Ectodermal cell (in vitro differentiated cells): ENCODE data around the gene MCRS1.

Source experiments
- H3K27ac ChIP-seq: 2 replicates; pipeline ENCODE4 v1.7.0; 2013; ENCODE audit warnings: mild to moderate bottlenecking, low read depth, low read length; ENCODE audit not compliant: insufficient read depth, poor library complexity, severe bottlenecking
- H3K27me3 ChIP-seq: 2 replicates; pipeline ENCODE4 v1.7.0; 2013; ENCODE audit warnings: mild to moderate bottlenecking, low read length; ENCODE audit not compliant: insufficient read depth, control insufficient read depth, poor library complexity, severe bottlenecking
- H3K36me3 ChIP-seq: one replicate; pipeline ENCODE4 v1.7.0; 2013; ENCODE audit warnings: low read length; ENCODE audit not compliant: control insufficient read depth, insufficient read depth
- H3K4me1 ChIP-seq: one replicate; pipeline ENCODE4 v1.7.0; 2013; ENCODE audit warnings: low read length; ENCODE audit not compliant: control insufficient read depth, insufficient read depth
- H3K4me3 ChIP-seq: 2 replicates; pipeline ENCODE4 v1.7.0; 2013; ENCODE audit warnings: low read depth, low read length, control low read depth; ENCODE audit not compliant: insufficient read depth
- H3K9me3 ChIP-seq: 2 replicates; pipeline ENCODE4 v1.7.0; 2013; ENCODE audit warnings: mild to moderate bottlenecking, low read length, moderate library complexity; ENCODE audit not compliant: control insufficient read depth
- WGBS, 2 experiments: methylation state at CpG; one replicate each; pipeline ENCODE4 v1.1.7; 2013; ENCODE audit warnings: missing lambda C conversion rate in 2 of 2; 5-methylcytosine and 5-hydroxymethylcytosine counted together

MCRS1 gene

DNA sequence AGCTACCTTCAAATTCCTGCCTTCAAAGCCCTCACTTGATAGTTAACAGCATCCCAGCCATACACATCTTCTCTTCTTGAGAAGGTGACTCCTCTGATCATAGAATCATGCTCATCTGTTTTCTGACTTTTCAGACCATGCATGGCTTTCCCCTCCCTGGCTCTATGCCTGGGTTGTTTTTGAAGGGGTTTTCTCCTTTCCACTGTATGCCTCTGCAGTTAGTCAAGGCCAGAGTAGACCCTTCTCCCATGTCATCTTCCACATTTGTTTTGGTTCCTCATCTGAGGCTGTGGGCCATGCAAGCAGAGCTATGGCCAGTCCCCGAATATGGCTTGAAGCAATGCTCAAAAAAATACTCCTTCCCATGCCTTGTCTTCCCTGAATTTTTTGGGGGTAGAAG lies 14.3 kb upstream of the MCRS1 start:
- no peak overlapping the region for H3K4me3 ChIP-seq
- H3K4me1 ChIP-seq, result peaks cover 27% of the 10 kb centered on the region
- no peak overlapping the region for H3K27ac ChIP-seq
- WGBS, 2 experiments, result 48 to 58% methylated on average over 1 of the region's 1 CpG
- H3K27me3 ChIP-seq, result no peaks in the 10 kb centered on the region
- H3K9me3 ChIP-seq, result no peaks in the 10 kb centered on the region
- H3K36me3 ChIP-seq, result no peaks in the 10 kb centered on the region

DNA sequence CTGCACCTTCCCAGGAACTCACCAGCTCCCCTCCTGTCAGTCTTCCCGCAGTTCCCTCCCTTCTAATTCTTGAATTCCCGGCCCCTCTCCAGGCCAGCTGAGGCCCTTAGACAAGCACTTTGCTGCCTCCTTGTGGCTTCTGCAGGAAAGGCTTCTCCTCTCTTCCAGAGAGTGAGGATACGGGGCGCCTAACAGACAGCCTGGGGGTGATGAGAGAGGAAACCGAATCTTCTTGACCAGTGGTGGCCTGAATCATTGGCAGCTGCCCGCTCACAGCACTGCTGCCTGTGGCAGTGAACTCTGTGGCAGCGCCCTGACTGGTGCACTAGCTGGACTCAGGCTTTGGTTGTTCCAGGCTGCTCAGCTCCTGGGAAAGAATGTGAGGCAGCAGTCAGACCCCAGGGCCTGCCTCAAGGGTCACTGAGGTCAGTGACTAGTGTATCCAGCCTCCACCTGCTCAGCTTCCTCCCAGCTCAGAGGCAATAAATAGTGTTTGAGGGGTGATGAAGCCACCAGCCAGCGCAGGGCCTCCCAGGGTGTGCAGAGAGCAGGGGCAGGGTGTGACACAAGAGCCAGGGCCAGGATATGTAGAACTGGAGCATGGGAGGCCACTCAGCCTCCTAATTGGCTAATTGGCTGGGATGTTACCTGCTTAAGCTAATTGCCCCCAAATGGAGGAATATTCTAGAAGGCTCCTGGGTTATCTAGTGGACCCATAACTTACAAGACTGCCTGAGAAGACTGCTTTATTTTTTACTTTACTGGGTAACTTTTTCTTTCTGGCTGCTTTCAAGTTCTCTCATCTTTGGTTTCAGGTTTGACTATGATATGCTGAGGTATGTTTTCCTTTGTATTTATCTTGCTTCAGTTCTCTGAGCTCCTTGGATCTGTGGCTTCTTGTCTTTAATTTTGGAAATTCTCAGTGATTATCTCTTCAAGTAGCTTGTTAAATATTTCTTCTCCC lies 12.9 kb upstream of the MCRS1 start:
- Histone ChIP-seq H3K36me3 (no peaks in the 10 kb centered on the region), H3K4me3 (no peak overlapping the region), H3K27ac (peak overlapping the region; percentile 64), H3K4me1 (peaks cover 27% of the 10 kb centered on the region), H3K27me3 (no peaks in the 10 kb centered on the region), H3K9me3 (no peaks in the 10 kb centered on the region)
- WGBS, 2 experiments, result 22 to 27% methylated on average over 8 of the region's 8 CpGs

DNA sequence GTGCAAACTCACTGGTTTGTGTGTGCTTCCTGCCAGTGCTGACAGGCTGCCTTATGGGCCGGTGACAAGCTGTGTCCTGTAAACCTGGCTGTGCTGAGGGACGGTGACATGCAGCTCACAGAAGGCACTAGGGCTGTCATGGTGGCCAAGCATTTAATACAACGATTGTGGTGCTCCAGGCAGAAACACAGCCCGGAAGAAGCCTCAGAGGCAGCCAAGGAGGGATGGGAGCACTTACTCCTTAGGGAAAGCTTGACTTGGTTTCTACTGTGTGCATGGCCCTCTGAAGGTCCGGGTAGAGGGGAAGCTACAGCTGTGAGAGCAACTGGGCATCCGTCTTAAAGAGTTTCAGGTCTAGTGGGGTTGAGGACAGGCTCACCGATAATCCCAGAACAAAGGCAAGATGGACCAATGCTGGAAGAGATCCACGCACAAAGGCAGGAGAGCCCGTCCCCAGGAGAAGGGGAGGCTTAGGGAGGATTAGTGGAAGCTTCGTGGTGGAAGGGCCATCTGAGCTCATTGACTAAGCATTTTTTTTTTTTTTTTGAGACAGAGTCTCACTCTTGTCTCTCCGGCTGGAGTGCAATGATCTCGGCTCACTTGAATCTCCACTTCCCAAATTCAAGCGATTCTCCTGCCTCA lies 10.7 kb upstream of the MCRS1 start:
- Histone ChIP-seq H3K36me3 (no peaks in the 10 kb centered on the region), H3K27me3 (no peaks in the 10 kb centered on the region), H3K9me3 (no peaks in the 10 kb centered on the region), H3K4me3 (no peak overlapping the region), H3K27ac (peak overlapping the region; percentile 69), H3K4me1 (peaks cover 27% of the 10 kb centered on the region)
- WGBS, 2 experiments, result 71 to 80% methylated on average over 13 of the region's 13 CpGs

DNA sequence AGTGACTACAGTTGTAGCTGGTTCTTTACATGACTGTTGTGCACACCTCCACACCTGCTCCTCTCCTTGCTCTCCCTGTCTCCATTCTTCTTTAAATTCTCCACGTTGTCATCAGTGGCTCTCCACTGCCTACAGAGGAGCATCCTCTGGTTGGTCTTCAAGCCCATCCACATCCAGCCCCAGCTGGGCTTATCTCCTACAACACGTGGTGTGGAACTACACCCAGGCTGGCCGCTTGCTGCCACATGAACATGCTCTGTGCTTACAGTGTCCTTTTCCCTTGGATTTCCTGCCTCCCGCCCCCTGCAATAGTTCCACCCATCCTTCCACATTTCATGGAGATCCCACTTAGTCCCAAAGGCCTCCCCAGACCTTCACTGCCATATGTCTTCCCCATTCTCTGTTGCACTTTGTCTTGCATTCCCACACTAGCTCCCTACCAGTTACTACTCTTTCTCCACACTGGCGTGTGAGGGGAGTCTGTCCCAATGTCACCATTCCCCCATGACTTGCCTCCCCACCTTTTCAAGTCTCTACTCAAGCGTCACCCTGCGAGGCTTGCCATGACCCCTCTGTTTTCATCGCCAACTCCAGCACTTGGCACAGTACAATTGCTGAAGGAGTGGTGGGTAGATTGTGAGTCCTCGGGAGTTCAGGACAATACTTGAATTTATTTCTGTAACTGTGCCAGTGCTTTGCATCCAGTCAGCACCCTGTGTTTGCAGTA lies 9.8 kb upstream of the MCRS1 start:
- H3K36me3 ChIP-seq, result no peaks in the 10 kb centered on the region
- H3K4me3 ChIP-seq, result no peak overlapping the region
- 91 to 94% methylated on average over 9 of the region's 9 CpGs for WGBS, 2 experiments

DNA sequence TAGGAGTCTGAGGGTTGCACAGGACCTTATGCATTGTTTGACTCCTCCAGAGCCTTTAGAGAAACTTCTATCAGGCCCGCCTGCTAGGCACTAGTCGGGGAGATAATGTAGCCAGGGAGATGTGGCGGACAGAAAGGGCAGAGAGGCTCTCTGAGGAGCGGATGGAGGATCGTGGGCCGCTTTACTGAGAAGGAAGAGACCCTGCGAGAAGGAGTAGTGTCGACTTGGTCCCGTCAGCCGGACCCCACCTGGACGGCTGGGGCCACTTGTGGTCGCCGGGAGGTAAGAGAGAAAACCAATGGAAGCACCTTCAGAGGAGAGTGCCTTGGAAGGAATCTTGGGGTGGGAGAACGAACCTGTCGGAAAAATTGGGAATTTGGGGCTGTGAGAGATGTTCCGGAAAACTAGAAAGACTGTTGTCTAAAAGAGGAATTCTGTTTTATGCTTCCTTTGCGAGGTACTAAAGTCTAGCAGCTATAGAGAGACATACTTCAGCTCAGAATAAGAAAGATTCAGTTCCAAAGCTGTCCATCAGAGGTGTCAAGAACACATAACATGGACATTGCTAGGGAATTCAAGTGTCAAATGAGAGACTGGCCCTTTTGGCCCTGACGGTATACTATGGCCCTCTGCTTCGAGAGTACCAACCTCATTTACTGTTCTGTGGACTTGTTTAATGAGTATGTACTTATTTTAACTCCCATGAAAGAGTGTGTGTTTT lies 660 bp upstream of the MCRS1 start:
- H3K36me3 ChIP-seq, result peaks cover 16% of the 10 kb centered on the region
- 6 to 7% methylated on average over 19 of the region's 19 CpGs for WGBS, 2 experiments
- H3K27me3 ChIP-seq, result no peaks in the 10 kb centered on the region
- H3K4me3 ChIP-seq, result peak overlapping the region; percentile 99
- no peaks in the 10 kb centered on the region for H3K9me3 ChIP-seq
- peaks cover 10% of the 10 kb centered on the region for H3K4me1 ChIP-seq
- no peak overlapping the region for H3K27ac ChIP-seq

More for the DNA sequence above, 9.8 kb upstream of the MCRS1 start:
- no peaks in the 10 kb centered on the region for H3K9me3 ChIP-seq
- peaks cover 27% of the 10 kb centered on the region for H3K4me1 ChIP-seq
- no peaks in the 10 kb centered on the region for H3K27me3 ChIP-seq
- H3K27ac ChIP-seq, result no peak overlapping the region

DNA sequence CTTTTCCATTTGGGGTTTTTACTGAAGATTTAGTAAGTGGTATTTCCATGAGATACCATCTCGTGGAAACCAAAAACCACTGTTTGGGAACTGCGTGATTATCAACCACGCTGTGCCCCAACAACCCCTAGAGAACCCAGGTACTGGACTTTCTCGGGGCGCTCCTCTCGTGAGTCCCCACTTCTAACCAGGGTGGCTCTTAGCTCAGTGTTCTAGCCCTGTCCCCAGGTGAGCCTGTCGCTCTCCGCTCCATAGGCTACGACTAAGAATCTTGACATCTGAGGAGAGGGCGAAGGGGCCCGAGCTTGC lies 686 bp downstream of the MCRS1 start:
- peaks cover 28% of the 10 kb centered on the region for H3K36me3 ChIP-seq
- no peaks in the 10 kb centered on the region for H3K27me3 ChIP-seq
- H3K4me1 ChIP-seq, result peaks cover 10% of the 10 kb centered on the region
- H3K9me3 ChIP-seq, result no peaks in the 10 kb centered on the region
- H3K27ac ChIP-seq, result no peak overlapping the region
- WGBS, 2 experiments, result 11 to 12% methylated on average over 11 of the region's 11 CpGs
- peak overlapping the region; percentile 99 for H3K4me3 ChIP-seq

DNA sequence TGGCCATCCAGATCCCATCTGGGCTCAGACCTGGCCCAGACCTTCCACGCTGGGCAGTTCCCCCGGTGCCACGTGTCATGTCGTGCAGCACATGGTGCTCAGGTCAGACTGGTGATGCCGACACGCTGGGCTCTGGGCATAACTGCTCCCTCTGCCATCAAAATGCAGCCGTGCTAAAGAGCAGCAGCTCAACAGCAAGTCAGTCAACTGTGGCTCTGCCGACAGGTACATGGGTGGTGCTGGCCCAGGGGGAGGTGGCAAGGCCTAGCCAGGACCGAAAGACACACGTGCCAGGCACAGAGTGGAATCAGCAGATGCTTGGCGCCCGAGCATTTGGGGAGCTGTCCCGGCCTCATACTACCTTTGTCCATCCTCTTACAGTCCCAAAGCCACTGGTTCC lies 1.6 kb downstream of the MCRS1 start:
- H3K36me3 ChIP-seq, result peaks cover 34% of the 10 kb centered on the region
- H3K9me3 ChIP-seq, result no peaks in the 10 kb centered on the region
- H3K4me1 ChIP-seq, result peaks cover 10% of the 10 kb centered on the region
- WGBS, 2 experiments, result 95 to 96% methylated on average over 13 of the region's 13 CpGs
- H3K4me3 ChIP-seq, result peak overlapping the region; percentile 99
- no peak overlapping the region for H3K27ac ChIP-seq
- H3K27me3 ChIP-seq, result no peaks in the 10 kb centered on the region

DNA sequence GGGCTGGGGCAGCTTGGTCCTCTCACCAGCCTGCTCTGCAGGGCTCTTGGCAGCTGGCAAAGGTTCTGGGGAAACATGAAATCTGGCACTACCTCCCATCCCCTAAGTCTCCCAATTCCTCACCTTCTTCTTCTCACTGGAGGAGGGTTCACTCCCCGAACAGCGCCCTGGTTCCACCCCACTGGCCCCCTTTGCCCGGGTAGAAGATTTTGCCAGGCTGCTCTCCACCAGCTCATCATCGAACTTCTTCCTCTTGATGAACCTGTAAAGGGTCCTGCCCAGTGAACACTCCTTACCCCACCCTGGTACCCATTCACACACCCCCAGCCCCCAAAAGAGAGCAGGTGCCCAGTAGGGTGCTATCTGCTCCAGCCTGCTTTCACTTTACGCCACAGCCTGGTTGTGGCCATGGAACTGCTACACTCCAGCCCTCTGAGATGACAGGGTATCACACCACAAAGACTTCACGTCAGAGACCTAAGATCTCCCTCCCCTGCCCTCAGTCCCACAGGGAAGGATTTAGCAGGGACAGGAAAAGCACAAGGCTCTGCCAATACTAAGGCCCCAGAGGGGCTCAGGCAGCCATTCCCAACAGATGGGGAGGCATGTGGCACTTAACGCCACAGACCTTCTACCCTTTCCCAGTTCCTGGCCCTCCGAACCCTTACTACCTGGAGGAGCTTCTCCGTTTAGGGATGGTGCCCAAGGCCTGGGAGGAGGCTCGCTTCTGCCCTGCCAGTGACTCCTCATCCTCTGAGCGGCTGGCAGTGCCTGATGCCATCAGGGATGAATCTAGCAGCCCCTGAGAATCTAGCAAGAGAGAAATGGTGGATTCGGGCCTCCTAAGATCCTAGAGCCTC lies 2.3 kb downstream of the MCRS1 start:
- Histone ChIP-seq H3K4me3 (no peak overlapping the region), H3K36me3 (peaks cover 42% of the 10 kb centered on the region), H3K27ac (no peak overlapping the region), H3K9me3 (no peaks in the 10 kb centered on the region), H3K27me3 (no peaks in the 10 kb centered on the region), H3K4me1 (peaks cover 10% of the 10 kb centered on the region)
- 94% methylated on average over 12 of the region's 12 CpGs for WGBS, 2 experiments

DNA sequence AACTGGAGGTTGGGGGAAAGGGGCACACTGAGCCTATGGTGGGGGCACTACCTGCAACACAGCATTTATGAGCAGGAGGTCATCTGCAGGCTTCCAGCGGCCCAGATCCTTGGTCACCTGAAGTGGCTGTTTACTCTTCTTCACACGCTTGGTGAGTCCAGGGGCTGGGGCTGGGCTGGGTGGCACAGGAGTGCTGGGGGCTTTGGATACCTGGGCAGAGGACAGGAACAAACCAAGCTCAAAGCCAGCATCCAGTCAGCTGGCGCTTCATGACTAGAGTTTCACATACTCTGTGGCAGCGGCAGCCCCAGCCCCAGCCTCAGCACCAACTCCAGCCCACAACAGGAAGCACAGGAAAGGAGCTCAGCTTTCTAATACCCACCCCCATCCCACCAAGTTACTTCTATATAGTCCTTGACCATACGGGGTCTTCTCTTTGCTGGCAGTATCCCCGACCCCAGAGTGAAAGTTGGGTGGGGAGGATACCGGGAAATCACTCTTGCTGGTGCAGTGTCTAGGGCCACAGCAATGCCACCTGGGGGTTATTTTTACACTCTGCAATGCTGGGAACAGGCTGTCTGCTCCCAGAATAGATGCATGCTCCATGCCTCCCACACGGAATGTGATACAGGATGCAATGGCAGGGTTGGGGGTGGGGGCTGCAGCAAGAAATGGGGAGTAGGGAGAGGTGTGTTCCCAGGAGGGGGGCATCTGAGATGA lies 3.1 kb downstream of the MCRS1 start:
- Histone ChIP-seq H3K9me3 (no peaks in the 10 kb centered on the region), H3K4me1 (peaks cover 10% of the 10 kb centered on the region), H3K4me3 (no peak overlapping the region), H3K27ac (no peak overlapping the region), H3K27me3 (no peaks in the 10 kb centered on the region), H3K36me3 (peaks cover 48% of the 10 kb centered on the region)
- WGBS, 2 experiments, result 95 to 96% methylated on average over 8 of the region's 8 CpGs
